ENCODE data around the gene FERMT2.

The FERMT2 gene

DNA sequence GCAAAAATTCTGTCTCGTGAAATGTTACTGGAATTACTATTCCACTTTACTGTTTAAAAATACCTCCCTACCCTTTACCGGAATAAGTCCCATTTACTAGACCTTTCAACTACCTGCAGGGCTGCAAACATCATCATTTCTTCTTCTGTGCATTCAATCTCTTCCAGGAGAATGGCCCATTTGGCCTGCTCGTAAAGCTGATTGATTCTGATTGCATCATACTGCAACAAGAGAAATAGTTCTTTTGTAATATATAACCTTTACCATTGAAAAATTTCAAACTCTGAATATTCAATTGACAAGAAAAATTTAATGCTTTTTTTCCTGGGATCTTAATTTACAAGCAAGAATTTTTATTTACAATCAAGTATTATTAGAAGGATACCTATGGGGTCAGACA is 72.4 kb downstream of the FERMT2 start:
- DNase-seq (ENCODE audit: extremely low read depth, low read depth), result no peak
- TF ChIP-seq, protein P1, sequence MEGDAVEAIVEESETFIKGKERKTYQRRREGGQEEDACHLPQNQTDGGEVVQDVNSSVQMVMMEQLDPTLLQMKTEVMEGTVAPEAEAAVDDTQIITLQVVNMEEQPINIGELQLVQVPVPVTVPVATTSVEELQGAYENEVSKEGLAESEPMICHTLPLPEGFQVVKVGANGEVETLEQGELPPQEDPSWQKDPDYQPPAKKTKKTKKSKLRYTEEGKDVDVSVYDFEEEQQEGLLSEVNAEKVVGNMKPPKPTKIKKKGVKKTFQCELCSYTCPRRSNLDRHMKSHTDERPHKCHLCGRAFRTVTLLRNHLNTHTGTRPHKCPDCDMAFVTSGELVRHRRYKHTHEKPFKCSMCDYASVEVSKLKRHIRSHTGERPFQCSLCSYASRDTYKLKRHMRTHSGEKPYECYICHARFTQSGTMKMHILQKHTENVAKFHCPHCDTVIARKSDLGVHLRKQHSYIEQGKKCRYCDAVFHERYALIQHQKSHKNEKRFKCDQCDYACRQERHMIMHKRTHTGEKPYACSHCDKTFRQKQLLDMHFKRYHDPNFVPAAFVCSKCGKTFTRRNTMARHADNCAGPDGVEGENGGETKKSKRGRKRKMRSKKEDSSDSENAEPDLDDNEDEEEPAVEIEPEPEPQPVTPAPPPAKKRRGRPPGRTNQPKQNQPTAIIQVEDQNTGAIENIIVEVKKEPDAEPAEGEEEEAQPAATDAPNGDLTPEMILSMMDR (IDR thresholded peaks at IDR 0.05; ENCODE audit: low read depth, low read length), result no peak

GRCh38 chr14:52877628-52878027 is 73.2 kb downstream of the FERMT2 start:
- TF ChIP-seq, protein P1 (IDR thresholded peaks at IDR 0.05; ENCODE audit: low read depth, low read length), result no peak
- DNase-seq (ENCODE audit: extremely low read depth, low read depth), result no peak

DNA sequence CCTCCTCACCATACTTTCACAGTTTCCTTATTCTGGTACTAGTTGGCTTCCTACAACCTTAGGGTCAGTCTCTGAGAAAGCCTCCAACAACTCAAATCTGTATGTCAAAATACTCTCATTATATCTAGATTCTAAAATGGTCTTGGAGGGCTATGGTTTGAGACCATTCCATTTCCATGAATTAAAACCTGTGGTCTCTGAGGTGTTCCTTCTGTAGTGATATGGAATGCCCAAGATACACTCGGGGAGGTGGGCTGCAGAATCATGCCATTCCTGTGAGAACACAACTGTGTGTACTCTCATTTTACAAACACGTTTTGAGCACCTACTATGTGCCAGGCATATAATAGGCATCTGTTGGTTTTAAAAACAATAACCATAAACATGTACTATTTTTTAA is 74.0 kb downstream of the FERMT2 start:
- no peak for DNase-seq (ENCODE audit: extremely low read depth, low read depth)
- TF ChIP-seq, protein P1 (IDR thresholded peaks at IDR 0.05; ENCODE audit: low read depth, low read length), result no peak

DNA sequence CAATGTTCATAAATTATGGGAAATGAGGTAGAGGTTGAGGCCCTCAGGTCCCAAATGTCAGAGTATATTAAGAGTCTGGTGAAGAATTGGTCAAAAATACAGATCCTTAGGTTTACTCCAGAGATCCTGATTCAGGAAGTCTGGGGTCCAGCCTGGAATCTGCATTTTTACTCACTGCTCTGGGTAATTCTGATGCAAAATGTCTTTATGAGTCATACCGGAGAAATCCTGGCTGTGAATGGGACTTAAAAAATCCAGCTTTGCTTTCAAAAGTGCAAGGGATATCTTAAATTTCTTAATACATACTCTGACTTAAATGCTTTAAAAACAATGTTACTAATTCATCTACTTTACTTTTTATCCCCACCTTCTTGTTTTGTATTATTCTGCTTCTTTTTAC is 74.5 kb downstream of the FERMT2 start:
- no peak for DNase-seq (ENCODE audit: extremely low read depth, low read depth)
- TF ChIP-seq, protein P1 (IDR thresholded peaks at IDR 0.05; ENCODE audit: low read depth, low read length), result no peak

GRCh38 chr14:52875707-52876106 is 75.1 kb downstream of the FERMT2 start:
- no peak for DNase-seq (ENCODE audit: extremely low read depth, low read depth)
- TF ChIP-seq, protein P1 (IDR thresholded peaks at IDR 0.05; ENCODE audit: low read depth, low read length), result no peak

- TF ChIP-seq, protein P1 (IDR thresholded peaks at IDR 0.05; ENCODE audit: low read depth, low read length), result no peak
- no peak for DNase-seq (ENCODE audit: extremely low read depth, low read depth)
These were observed 76.5 kb downstream of the FERMT2 start for GRCh38 chr14:52874389-52874788.

GRCh38 chr14:52873694-52874093 is 77.2 kb downstream of the FERMT2 start:
- TF ChIP-seq, protein P1 (IDR thresholded peaks at IDR 0.05; ENCODE audit: low read depth, low read length), result no peak
- DNase-seq (ENCODE audit: extremely low read depth, low read depth), result peak; percentile 42
